Adrenal gland (tissue), 12 donors: ENCODE data around the gene CYRIA. TPM values are rescaled to one million over a fixed set of nuclear protein-coding genes. Genes with fewer than 3 reads are reported as not detected.
A peak's percentile ranks its signal among the peaks of the same experiment; 100 is the strongest.

Experiments
- DNase-seq, 7 donors: peaks; one replicate each; pipeline ENCODE4 v3.0.0-alpha.2; 2019 to 2020
- H3K27ac ChIP-seq, 5 donors: fragments of 200-600 bp; sonication (generic) in 4 of 5; 1 replicate in 3 of 5; 2 replicates in 2 of 5; pipeline versions ENCODE4 v1.5.1 to v1.8.0; 2016 to 2020; ENCODE audit warnings: mild to moderate bottlenecking in 1 of 5
- H3K27me3 ChIP-seq: fragments of 200-600 bp; 2 replicates; pipeline ENCODE4 v1.8.0; 2021
- H3K36me3 ChIP-seq, 2 donors: fragments of 200-600 bp; replicated peaks in 1 of 2; 1 replicate in 1 of 2; 2 replicates in 1 of 2; pipeline versions ENCODE4 v1.5.1 to v1.8.0; 2018 to 2022
- H3K4me1 ChIP-seq, 2 donors: fragments of 200-600 bp; replicated peaks in 1 of 2; 1 replicate in 1 of 2; 2 replicates in 1 of 2; pipeline versions ENCODE4 v1.5.1 to v1.8.0; 2018 to 2021
- H3K4me3 ChIP-seq, 4 donors: fragments of 200-600 bp; sonication (generic) in 3 of 4; one replicate each; pipeline ENCODE4 v1.5.1; 2016 to 2018
- H3K9me3 ChIP-seq, 3 donors: fragments of 200-600 bp; sonication (generic) in 1 of 3; replicated peaks in 1 of 3; 1 replicate in 2 of 3; 2 replicates in 1 of 3; pipeline versions ENCODE4 v1.5.1 to v1.8.0; 2016 to 2021
- POLR2A ChIP-seq, 2 donors: fragments of 450-650 bp; IDR thresholded peaks; one replicate each; pipeline ENCODE4 v1.6.1; 2017; ENCODE audit warnings: antibody characterized with exemption in 2 of 2, mild to moderate bottlenecking in 2 of 2, moderate library complexity in 1 of 2
- WGBS, 4 donors: extraction: QIAGEN DNeasy Blood & Tissue Kit in 2 of 4; methylation state at CpG; one replicate each; pipeline versions ENCODE4 v1.1.5 to v1.1.7; 2013 to 2017; 5-methylcytosine and 5-hydroxymethylcytosine counted together
- intact Hi-C, 2 donors: fragments of 100-400 bp; cut with DNase I; formaldehyde crosslinking; loops; one replicate each; pipeline versions ENCODE4 v1.14.1 to v1.15.0; 2022 to 2023
- polyA plus RNA-seq, 3 donors: library from polyadenylated mRNA; stranded (reverse); fragments of 200-250 nt in 2 of 3; fragments of 350-450 nt in 1 of 3; fragmentation: Illumina TruSeq in 1 of 3; extraction: RNeasy Lipid Tissue Mini Kit (QIAGEN cat#74804) in 1 of 3; gene quantifications; one replicate each; pipeline ENCODE4 v1.2.3, GENCODE V29; 2013 to 2014
- total RNA-seq, 9 donors: library from RNA; depleted of rRNA in 4 of 9; stranded (reverse); fragments of >200 nt in 4 of 9; fragments of 120-200 nt in 1 of 9; fragmentation: NEBNext Ultra II Directional in 1 of 9; extraction: Animal tissue kit (Norgen Biotek cat#: 25700) in 1 of 9; gene quantifications; one replicate each; pipeline versions ENCODE4 v1.1.0 to v1.2.4, GENCODE V29; 2013 to 2023
- TF ChIP-seq, protein P1 (sequence below), 6 experiments: fragments of 450-650 bp in 4 of 6; fragments of 200-600 bp in 2 of 6; sonication (generic) in 1 of 6; IDR thresholded peaks; 1 replicate in 5 of 6; 2 replicates in 1 of 6; pipeline versions ENCODE4 v1.5.1 to v1.8.0; 2016 to 2021; ENCODE audit warnings: antibody characterized with exemption in 6 of 6, mild to moderate bottlenecking in 2 of 6, moderate library complexity in 1 of 6
- donor health status: healthy with polysubstance abuse.
- donor health status: Bipolar disorder and iron deficiency.
- donor health status: DM: yes; HTN: yes; CAD: no.
- donor health status: DM: no; HTN: no; CAD: no.
- donor health status: DM: no; HTN: no; CAD: no.
- donor health status: DM: yes; HTN: yes; CAD: no.

CYRIA gene
- total and polyA plus RNA-seq, 12 donors = 2.4 to 31.0 (median 17.9) TPM

- Histone ChIP-seq H3K36me3 (no peaks in the 10 kb centered on the region), H3K9me3 (no peaks in the 10 kb centered on the region), H3K4me1 (peaks cover 33 to 68% of the 10 kb centered on the region in 2 donors), H3K4me3 (no peak overlapping the region), H3K27ac (peak overlapping the region; percentile 59 to 88 (median 85)), H3K27me3 (no peaks in the 10 kb centered on the region)
- TF ChIP-seq, protein P1, sequence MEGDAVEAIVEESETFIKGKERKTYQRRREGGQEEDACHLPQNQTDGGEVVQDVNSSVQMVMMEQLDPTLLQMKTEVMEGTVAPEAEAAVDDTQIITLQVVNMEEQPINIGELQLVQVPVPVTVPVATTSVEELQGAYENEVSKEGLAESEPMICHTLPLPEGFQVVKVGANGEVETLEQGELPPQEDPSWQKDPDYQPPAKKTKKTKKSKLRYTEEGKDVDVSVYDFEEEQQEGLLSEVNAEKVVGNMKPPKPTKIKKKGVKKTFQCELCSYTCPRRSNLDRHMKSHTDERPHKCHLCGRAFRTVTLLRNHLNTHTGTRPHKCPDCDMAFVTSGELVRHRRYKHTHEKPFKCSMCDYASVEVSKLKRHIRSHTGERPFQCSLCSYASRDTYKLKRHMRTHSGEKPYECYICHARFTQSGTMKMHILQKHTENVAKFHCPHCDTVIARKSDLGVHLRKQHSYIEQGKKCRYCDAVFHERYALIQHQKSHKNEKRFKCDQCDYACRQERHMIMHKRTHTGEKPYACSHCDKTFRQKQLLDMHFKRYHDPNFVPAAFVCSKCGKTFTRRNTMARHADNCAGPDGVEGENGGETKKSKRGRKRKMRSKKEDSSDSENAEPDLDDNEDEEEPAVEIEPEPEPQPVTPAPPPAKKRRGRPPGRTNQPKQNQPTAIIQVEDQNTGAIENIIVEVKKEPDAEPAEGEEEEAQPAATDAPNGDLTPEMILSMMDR (IDR thresholded peaks at IDR 0.05) = no peak
- TF ChIP-seq POLR2A (IDR thresholded peaks at IDR 0.05) = no peak
- no peak for DNase-seq
- intact Hi-C loops = no loop called here
- WGBS, 4 donors = 86 to 90% (median 88%) methylated on average over 9 of the region's 9 CpGs
Observed at GRCh38 chr2:16649353-16650286, 16.0 kb downstream of the CYRIA start.

GRCh38 chr2:16647992-16648617 lies 17.5 kb downstream of the CYRIA start:
- peaks cover 39 to 71% of the 10 kb centered on the region in 2 donors for H3K4me1 ChIP-seq
- peak overlapping the region in 1 of 5 donors; percentile 20 for H3K27ac ChIP-seq
- no peaks in the 10 kb centered on the region for H3K36me3 ChIP-seq
- intact Hi-C loops = no loop called here
- no peaks in the 10 kb centered on the region for H3K27me3 ChIP-seq
- DNase-seq = peak in 1 of 7 donors; percentile 35
- no peak for TF ChIP-seq POLR2A (IDR thresholded peaks at IDR 0.05)
- TF ChIP-seq, protein P1 (IDR thresholded peaks at IDR 0.05) = no peak
- 46 to 66% (median 54%) methylated on average over 2 of the region's 2 CpGs for WGBS, 4 donors
- no peak overlapping the region for H3K4me3 ChIP-seq
- no peaks in the 10 kb centered on the region for H3K9me3 ChIP-seq

DNA sequence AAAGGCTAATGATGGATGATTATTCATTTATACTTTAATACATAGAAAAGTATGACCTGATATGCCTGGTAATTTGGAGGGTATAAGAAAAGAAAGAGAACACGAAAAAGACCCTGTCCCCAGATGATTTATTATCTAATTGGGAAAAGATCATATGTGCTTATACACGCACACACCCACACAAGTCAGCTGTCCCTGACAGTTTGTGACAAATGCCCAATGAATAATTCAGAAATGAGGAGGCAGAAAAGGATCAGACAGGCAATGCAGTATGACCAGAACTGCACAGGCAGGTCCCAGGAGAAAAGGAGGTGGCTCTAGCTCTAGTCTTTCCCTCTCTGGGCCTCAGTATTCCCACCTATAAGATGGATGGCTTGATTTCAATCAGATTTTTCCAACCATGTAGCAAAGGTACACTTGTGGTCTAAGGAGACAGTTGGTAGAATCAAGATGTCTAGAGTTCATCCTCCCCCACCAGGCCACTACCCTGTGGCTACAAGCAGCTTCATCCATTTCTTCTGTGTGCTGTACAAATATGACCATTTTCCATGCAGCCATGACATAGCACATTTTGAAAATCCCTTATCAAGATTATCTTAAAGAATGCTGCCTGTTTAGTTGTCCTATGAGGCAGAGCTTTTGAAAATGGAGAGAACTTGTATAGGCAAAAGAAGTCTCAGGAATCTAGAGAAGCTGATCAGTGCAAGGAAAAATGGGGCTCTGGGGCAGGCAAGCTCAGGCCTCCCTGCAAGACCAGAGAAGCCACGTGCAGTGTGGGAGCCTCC lies 19.7 kb downstream of the CYRIA start:
- no peaks in the 10 kb centered on the region for H3K9me3 ChIP-seq
- intact Hi-C loops = no loop called here
- TF ChIP-seq POLR2A (IDR thresholded peaks at IDR 0.05) = no peak
- TF ChIP-seq, protein P1 (IDR thresholded peaks at IDR 0.05) = no peak
- no peak for DNase-seq
- H3K4me3 ChIP-seq = no peak overlapping the region
- H3K27ac ChIP-seq = no peak overlapping the region
- H3K36me3 ChIP-seq = no peaks in the 10 kb centered on the region
- no peaks in the 10 kb centered on the region for H3K27me3 ChIP-seq
- 60 to 65% (median 64%) methylated on average over 3 of the region's 3 CpGs for WGBS, 4 donors
- H3K4me1 ChIP-seq = peaks cover 47 to 71% of the 10 kb centered on the region in 2 donors

DNA sequence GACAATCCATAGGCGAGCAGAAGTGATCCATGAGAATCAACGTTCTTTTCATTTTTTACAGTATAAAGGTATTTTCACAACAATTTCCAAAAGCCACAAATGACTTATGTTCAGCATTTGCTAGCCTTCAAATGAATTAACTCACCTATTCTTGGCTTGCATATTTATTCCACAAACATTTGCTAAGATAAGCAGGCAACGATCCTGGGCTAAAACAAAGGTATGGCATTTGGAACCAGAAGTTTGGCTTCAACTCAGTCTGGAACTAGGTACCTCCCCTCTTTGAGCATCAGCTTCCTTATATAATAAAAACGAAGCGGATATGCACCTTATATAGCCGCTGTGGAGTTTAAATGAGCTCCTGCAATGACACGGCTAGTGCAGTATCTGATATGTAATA lies 20.5 kb downstream of the CYRIA start:
- Histone ChIP-seq H3K27me3 (no peaks in the 10 kb centered on the region), H3K4me1 (peaks cover 48 to 71% of the 10 kb centered on the region in 2 donors), H3K36me3 (no peaks in the 10 kb centered on the region), H3K27ac (peak overlapping the region in 1 of 5 donors; percentile 15), H3K4me3 (no peak overlapping the region), H3K9me3 (no peaks in the 10 kb centered on the region)
- no peak for TF ChIP-seq POLR2A (IDR thresholded peaks at IDR 0.05)
- 69 to 76% (median 74%) methylated on average over 7 of the region's 7 CpGs for WGBS, 4 donors
- intact Hi-C loops = no loop called here
- DNase-seq = no peak
